GM21515 (cell line): ENCODE measurements around the gene CCDC71L.

Experiments
- ATAC-seq: cut with Tn5 transposase; IDR thresholded peaks from one replicate; pipeline ENCODE4 v1.9.1; 2021; ENCODE audit not compliant: unreplicated experiment

Gene CCDC71L

GRCh38 chr7:106626376-106627164 is 34.4 kb downstream of the CCDC71L start:
- ATAC-seq = no peak

- ATAC-seq = no peak
Measured at GRCh38 chr7:106625678-106626301, 35.2 kb downstream of the CCDC71L start.

- no peak for ATAC-seq
Measured at GRCh38 chr7:106623853-106624252, 37.1 kb downstream of the CCDC71L start.

- ATAC-seq = no peak
Measured at GRCh38 chr7:106623315-106623660, 37.7 kb downstream of the CCDC71L start.

- no peak for ATAC-seq
Measured at GRCh38 chr7:106622654-106623314, 38.2 kb downstream of the CCDC71L start.

GRCh38 chr7:106621393-106622132 is 39.4 kb downstream of the CCDC71L start:
- ATAC-seq = no peak

GRCh38 chr7:106620676-106621075 is 40.3 kb downstream of the CCDC71L start:
- ATAC-seq = no peak

GRCh38 chr7:106620034-106620433 is 40.9 kb downstream of the CCDC71L start:
- ATAC-seq = no peak

GRCh38 chr7:106619213-106619612 is 41.7 kb downstream of the CCDC71L start:
- no peak for ATAC-seq

GRCh38 chr7:106618480-106618879 is 42.5 kb downstream of the CCDC71L start:
- no peak for ATAC-seq

GRCh38 chr7:106617860-106618259 is 43.1 kb downstream of the CCDC71L start:
- ATAC-seq = no peak

- no peak for ATAC-seq
Measured at GRCh38 chr7:106616708-106617051, 44.3 kb downstream of the CCDC71L start.

GRCh38 chr7:106615808-106616707 is 44.9 kb downstream of the CCDC71L start:
- ATAC-seq = no peak

- no peak for ATAC-seq
Measured at GRCh38 chr7:106614751-106615150, 46.2 kb downstream of the CCDC71L start.

- ATAC-seq = no peak
Measured at GRCh38 chr7:106613848-106614560, 47.0 kb downstream of the CCDC71L start.

GRCh38 chr7:106613279-106613678 is 47.7 kb downstream of the CCDC71L start:
- ATAC-seq = no peak

- no peak for ATAC-seq
Measured at GRCh38 chr7:106612432-106612831, 48.5 kb downstream of the CCDC71L start.

GRCh38 chr7:106611911-106612310 is 49.0 kb downstream of the CCDC71L start:
- ATAC-seq = no peak

GRCh38 chr7:106610996-106611886 is 49.7 kb downstream of the CCDC71L start:
- ATAC-seq = no peak
